Measurements from ENCODE around the gene GLIS1.

Gene GLIS1

GRCh38 chr1:53693339-53693738, 45.6 kb downstream of the GLIS1 start:
- H3K27ac ChIP-seq (ENCODE audit: low read depth, low read length): no peak overlapping the region
- peaks cover 7% of the 10 kb centered on the region; the same call in 1 of the 2 replicates for H3K4me1 ChIP-seq (ENCODE audit: insufficient read depth, low read length)
- H3K4me3 ChIP-seq (ENCODE audit: low read length): no peak overlapping the region
- 63% methylated on average over 8 of the region's 8 CpGs for WGBS
- H3K36me3 ChIP-seq (ENCODE audit: insufficient read depth, low read length): no peaks in the 10 kb centered on the region
- H3K9me3 ChIP-seq (ENCODE audit: insufficient read depth, low read depth, low read length): no peaks in the 10 kb centered on the region
- no peak overlapping the region for H3K9ac ChIP-seq (ENCODE audit: low read depth, low read length)
- H3K27me3 ChIP-seq (ENCODE audit: insufficient read depth, low read length): no peaks in the 10 kb centered on the region

DNA sequence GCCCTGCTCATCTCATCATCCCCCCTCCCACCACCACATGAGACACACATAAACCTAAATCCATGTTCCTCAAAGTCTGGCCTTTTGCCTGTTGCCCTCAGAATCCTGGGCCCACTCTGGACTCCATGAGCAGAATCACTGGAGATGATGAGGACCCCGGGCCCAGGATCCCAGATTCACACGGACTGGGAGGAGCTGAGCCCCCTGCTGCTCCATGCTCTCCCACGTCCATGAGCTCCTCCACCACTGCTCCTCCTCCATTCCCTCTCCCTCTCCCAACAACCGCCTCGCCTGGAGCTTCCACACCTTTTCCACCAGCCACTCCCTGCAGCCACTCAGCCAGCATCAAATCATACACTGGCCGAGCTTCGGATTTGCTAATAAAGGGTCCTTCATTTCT, 47.6 kb downstream of the GLIS1 start:
- WGBS: 81% methylated on average over 7 of the region's 7 CpGs
- Histone ChIP-seq H3K27ac (ENCODE audit: low read depth, low read length) (no peak overlapping the region), H3K36me3 (ENCODE audit: insufficient read depth, low read length) (no peaks in the 10 kb centered on the region), H3K9me3 (ENCODE audit: insufficient read depth, low read depth, low read length) (no peaks in the 10 kb centered on the region), H3K4me1 (ENCODE audit: insufficient read depth, low read length) (peaks cover 12% of the 10 kb centered on the region), H3K4me3 (ENCODE audit: low read length) (no peak overlapping the region), H3K9ac (ENCODE audit: low read depth, low read length) (no peak overlapping the region), H3K27me3 (ENCODE audit: insufficient read depth, low read length) (peaks cover 4% of the 10 kb centered on the region; the same call in 1 of the 2 replicates)

DNA sequence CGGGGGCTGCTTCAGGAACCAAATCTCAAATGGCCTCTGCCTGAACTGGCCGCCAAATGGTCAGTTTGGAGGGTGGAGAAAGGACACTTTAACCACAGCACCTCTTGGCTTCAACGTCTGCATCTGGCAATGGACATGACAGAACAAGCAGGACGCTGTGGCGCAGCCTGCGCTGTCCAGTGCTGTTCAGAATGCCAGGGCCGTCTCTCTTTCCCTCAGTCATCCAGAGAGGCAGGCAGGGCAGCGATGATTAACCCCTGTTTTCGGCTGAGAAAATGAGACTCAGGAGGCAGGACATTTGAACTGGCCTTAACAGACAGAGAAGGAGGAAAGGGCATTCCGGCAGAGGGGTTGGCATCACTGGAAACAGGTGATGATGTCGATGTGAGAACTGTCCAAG, 48.6 kb downstream of the GLIS1 start:
- 92% methylated on average over 11 of the region's 11 CpGs for WGBS
- H3K27ac ChIP-seq (ENCODE audit: low read depth, low read length): no peak overlapping the region
- no peaks in the 10 kb centered on the region for H3K36me3 ChIP-seq (ENCODE audit: insufficient read depth, low read length)
- peaks cover 13% of the 10 kb centered on the region for H3K27me3 ChIP-seq (ENCODE audit: insufficient read depth, low read length)
- H3K4me3 ChIP-seq (ENCODE audit: low read length): no peak overlapping the region
- no peaks in the 10 kb centered on the region for H3K9me3 ChIP-seq (ENCODE audit: insufficient read depth, low read depth, low read length)
- no peak overlapping the region for H3K9ac ChIP-seq (ENCODE audit: low read depth, low read length)
- peaks cover 21% of the 10 kb centered on the region for H3K4me1 ChIP-seq (ENCODE audit: insufficient read depth, low read length)

DNA sequence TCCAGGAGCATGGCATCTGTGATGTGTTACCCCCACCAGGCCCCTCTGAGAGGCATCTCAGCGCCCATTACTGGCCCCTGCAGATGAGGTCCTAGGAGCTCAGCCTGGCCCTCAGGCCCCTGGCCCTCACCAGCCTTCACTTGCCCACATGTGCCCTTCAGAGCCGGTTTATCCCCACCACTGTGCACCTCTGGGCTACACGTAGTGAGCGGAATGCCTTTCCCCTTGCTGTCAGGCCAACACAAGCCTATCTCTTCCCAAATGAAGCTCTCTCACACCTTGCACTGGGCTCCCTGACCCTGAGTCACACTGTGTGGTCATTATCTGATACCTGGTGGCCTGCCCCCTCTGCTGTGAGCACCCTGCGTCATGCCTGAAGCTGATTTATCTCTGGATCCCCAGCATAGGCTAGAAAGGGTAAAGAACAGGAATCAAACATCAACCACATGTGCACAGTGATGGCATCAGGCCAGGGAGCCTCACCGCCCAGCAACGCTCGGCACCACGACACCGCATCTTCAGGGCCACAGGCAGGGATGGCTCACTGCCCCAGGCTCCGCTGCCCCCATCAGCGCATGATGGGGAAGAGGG, 49.1 kb downstream of the GLIS1 start:
- WGBS: 90% methylated on average over 12 of the region's 12 CpGs
- Histone ChIP-seq H3K9me3 (ENCODE audit: insufficient read depth, low read depth, low read length) (no peaks in the 10 kb centered on the region), H3K27me3 (ENCODE audit: insufficient read depth, low read length) (peaks cover 19% of the 10 kb centered on the region), H3K36me3 (ENCODE audit: insufficient read depth, low read length) (no peaks in the 10 kb centered on the region), H3K4me1 (ENCODE audit: insufficient read depth, low read length) (peaks cover 23% of the 10 kb centered on the region), H3K9ac (ENCODE audit: low read depth, low read length) (no peak overlapping the region), H3K4me3 (ENCODE audit: low read length) (no peak overlapping the region), H3K27ac (ENCODE audit: low read depth, low read length) (no peak overlapping the region)

- H3K9me3 ChIP-seq (ENCODE audit: insufficient read depth, low read depth, low read length): no peaks in the 10 kb centered on the region
- H3K4me1 ChIP-seq (ENCODE audit: insufficient read depth, low read length): peaks cover 23% of the 10 kb centered on the region
- H3K27ac ChIP-seq (ENCODE audit: low read depth, low read length): no peak overlapping the region
- H3K4me3 ChIP-seq (ENCODE audit: low read length): no peak overlapping the region
- no peaks in the 10 kb centered on the region for H3K36me3 ChIP-seq (ENCODE audit: insufficient read depth, low read length)
- no peak overlapping the region for H3K9ac ChIP-seq (ENCODE audit: low read depth, low read length)
- 90% methylated on average over 4 of the region's 4 CpGs for WGBS
- peaks cover 21% of the 10 kb centered on the region for H3K27me3 ChIP-seq (ENCODE audit: insufficient read depth, low read length)
Observed at GRCh38 chr1:53689223-53689622, 49.7 kb downstream of the GLIS1 start.

GRCh38 chr1:53688381-53689102, 50.4 kb downstream of the GLIS1 start:
- H3K4me3 ChIP-seq (ENCODE audit: low read length): no peak overlapping the region
- no peaks in the 10 kb centered on the region for H3K36me3 ChIP-seq (ENCODE audit: insufficient read depth, low read length)
- H3K9me3 ChIP-seq (ENCODE audit: insufficient read depth, low read depth, low read length): no peaks in the 10 kb centered on the region
- 80% methylated on average over 10 of the region's 10 CpGs for WGBS
- no peak overlapping the region for H3K27ac ChIP-seq (ENCODE audit: low read depth, low read length)
- no peak overlapping the region for H3K9ac ChIP-seq (ENCODE audit: low read depth, low read length)
- H3K27me3 ChIP-seq (ENCODE audit: insufficient read depth, low read length): peaks cover 21% of the 10 kb centered on the region
- peaks cover 16% of the 10 kb centered on the region; the same call in 1 of the 2 replicates for H3K4me1 ChIP-seq (ENCODE audit: insufficient read depth, low read length)

DNA sequence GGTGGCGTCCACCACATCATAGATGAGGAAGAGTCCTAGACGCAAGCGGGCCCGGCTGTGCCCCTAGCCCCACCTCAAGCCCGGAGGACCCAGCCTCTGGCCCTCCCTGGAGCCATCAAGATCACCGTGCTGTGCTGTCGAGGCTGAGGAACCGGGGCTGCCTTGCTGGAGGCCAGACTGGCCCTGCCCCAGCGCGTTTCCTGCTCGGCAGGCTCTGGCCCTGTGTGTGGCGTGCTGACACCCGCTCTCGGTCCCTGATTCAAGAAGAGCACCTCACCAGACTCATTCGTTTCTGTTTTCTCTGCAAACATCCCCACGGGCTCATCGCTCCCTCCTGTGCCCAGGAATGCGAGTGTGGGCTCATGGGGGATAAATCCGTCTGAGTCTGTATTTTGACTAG, 51.1 kb downstream of the GLIS1 start:
- no peaks in the 10 kb centered on the region for H3K36me3 ChIP-seq (ENCODE audit: insufficient read depth, low read length)
- WGBS: 80% methylated on average over 19 of the region's 19 CpGs
- peaks cover 16% of the 10 kb centered on the region; the same call in 1 of the 2 replicates for H3K4me1 ChIP-seq (ENCODE audit: insufficient read depth, low read length)
- H3K4me3 ChIP-seq (ENCODE audit: low read length): no peak overlapping the region
- H3K27ac ChIP-seq (ENCODE audit: low read depth, low read length): no peak overlapping the region
- H3K9me3 ChIP-seq (ENCODE audit: insufficient read depth, low read depth, low read length): no peaks in the 10 kb centered on the region
- H3K27me3 ChIP-seq (ENCODE audit: insufficient read depth, low read length): peaks cover 21% of the 10 kb centered on the region
- H3K9ac ChIP-seq (ENCODE audit: low read depth, low read length): no peak overlapping the region

- peaks cover 21% of the 10 kb centered on the region for H3K27me3 ChIP-seq (ENCODE audit: insufficient read depth, low read length)
- H3K27ac ChIP-seq (ENCODE audit: low read depth, low read length): no peak overlapping the region
- no peak overlapping the region for H3K9ac ChIP-seq (ENCODE audit: low read depth, low read length)
- no peaks in the 10 kb centered on the region for H3K36me3 ChIP-seq (ENCODE audit: insufficient read depth, low read length)
- no peaks in the 10 kb centered on the region for H3K9me3 ChIP-seq (ENCODE audit: insufficient read depth, low read depth, low read length)
- 93% methylated on average over 14 of the region's 14 CpGs for WGBS
- H3K4me3 ChIP-seq (ENCODE audit: low read length): no peak overlapping the region
- H3K4me1 ChIP-seq (ENCODE audit: insufficient read depth, low read length): peaks cover 16% of the 10 kb centered on the region; the same call in 1 of the 2 replicates
Observed at GRCh38 chr1:53687426-53687825, 51.5 kb downstream of the GLIS1 start.

DNA sequence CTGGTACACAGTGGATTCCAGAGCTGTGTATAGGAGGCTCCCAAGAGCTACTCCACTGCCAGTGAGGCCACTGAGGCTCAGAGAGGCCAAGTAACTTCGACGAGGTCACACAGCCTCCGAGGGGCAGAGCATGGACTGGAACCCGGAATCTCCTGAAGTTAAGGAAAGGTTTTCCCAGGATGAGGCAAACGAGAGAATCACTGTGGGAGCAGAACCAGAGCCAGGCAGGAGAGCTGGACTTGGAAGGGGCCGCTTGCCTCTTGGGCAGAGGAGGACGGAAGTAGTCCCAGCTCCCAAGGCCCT, 52.0 kb downstream of the GLIS1 start:
- no peaks in the 10 kb centered on the region for H3K36me3 ChIP-seq (ENCODE audit: insufficient read depth, low read length)
- no peaks in the 10 kb centered on the region for H3K9me3 ChIP-seq (ENCODE audit: insufficient read depth, low read depth, low read length)
- no peak overlapping the region for H3K9ac ChIP-seq (ENCODE audit: low read depth, low read length)
- WGBS: 90% methylated on average over 7 of the region's 7 CpGs
- H3K4me1 ChIP-seq (ENCODE audit: insufficient read depth, low read length): peaks cover 16% of the 10 kb centered on the region
- H3K27ac ChIP-seq (ENCODE audit: low read depth, low read length): no peak overlapping the region
- no peak overlapping the region for H3K4me3 ChIP-seq (ENCODE audit: low read length)
- H3K27me3 ChIP-seq (ENCODE audit: insufficient read depth, low read length): peaks cover 21% of the 10 kb centered on the region

GRCh38 chr1:53686091-53686964, 52.6 kb downstream of the GLIS1 start:
- Histone ChIP-seq H3K27ac (ENCODE audit: low read depth, low read length) (no peak overlapping the region), H3K9ac (ENCODE audit: low read depth, low read length) (no peak overlapping the region), H3K4me3 (ENCODE audit: low read length) (no peak overlapping the region), H3K36me3 (ENCODE audit: insufficient read depth, low read length) (no peaks in the 10 kb centered on the region), H3K4me1 (ENCODE audit: insufficient read depth, low read length) (peaks cover 16% of the 10 kb centered on the region), H3K9me3 (ENCODE audit: insufficient read depth, low read depth, low read length) (no peaks in the 10 kb centered on the region), H3K27me3 (ENCODE audit: insufficient read depth, low read length) (peaks cover 21% of the 10 kb centered on the region)
- 73% methylated on average over 13 of the region's 13 CpGs for WGBS

Data from HUES64 (cell line).